ENCODE measurements around the gene BRD1.

BRD1 gene

DNA sequence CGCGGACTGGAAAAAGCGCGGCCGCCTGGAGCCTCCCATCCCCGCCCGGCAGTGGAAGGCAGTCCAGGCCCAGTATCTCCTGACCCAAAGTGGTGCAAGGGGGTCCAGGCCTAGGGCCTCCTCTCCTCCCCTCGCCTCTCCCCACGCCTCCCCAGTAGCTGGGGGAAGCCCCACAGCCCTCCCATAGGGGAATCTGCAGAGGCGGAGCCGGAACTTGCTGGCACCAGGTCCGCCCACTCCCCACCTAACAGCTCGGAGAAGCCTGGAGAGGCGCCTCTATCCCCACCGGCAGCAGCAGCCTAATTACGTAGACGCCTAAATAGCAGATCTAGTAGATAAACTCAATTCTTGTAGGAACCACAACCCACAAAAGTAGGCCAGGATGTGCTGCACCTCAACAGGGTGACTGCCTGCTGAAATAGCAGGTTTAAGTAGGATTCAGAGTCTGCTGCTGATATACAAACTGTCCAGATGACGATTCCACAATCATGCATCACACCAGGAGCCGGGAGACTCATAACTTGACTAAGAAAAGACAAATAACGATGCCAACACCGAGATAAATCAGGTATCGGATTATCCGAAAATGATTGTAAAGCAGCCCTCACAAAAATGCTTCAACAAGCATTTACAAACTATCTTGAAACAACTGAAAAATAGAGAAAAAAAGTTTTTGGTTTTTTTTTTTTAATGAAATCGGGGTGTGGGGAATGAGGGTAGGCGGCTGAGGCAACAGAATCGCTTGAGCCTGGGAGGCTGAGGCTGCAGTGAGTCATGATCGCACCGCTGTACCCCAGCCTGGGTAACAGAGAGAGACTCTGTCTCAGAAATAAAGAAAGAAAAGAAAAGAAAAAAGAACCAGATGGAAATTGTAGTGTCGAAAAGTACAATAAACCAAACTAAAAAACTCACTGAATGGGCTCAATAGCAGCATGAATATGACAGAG lies 11.4 kb upstream of the BRD1 start:
- TF ChIP-seq, protein P1, sequence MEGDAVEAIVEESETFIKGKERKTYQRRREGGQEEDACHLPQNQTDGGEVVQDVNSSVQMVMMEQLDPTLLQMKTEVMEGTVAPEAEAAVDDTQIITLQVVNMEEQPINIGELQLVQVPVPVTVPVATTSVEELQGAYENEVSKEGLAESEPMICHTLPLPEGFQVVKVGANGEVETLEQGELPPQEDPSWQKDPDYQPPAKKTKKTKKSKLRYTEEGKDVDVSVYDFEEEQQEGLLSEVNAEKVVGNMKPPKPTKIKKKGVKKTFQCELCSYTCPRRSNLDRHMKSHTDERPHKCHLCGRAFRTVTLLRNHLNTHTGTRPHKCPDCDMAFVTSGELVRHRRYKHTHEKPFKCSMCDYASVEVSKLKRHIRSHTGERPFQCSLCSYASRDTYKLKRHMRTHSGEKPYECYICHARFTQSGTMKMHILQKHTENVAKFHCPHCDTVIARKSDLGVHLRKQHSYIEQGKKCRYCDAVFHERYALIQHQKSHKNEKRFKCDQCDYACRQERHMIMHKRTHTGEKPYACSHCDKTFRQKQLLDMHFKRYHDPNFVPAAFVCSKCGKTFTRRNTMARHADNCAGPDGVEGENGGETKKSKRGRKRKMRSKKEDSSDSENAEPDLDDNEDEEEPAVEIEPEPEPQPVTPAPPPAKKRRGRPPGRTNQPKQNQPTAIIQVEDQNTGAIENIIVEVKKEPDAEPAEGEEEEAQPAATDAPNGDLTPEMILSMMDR (IDR thresholded peaks at IDR 0.05; ENCODE audit: control extremely low read depth, extremely low read depth, low read depth, missing control alignments), result no peak
- DNase-seq (ENCODE audit: extremely low spot score), result peak; percentile 78
- POLR2A ChIA-PET, result no interaction called here
- CTCF ChIA-PET, result interaction anchor here (1.0 to 1.5 kb wide), 2 partner anchors 9 to 781 kb away, joined by 3 read pairs; no protein-coding TSS in a partner anchor

DNA sequence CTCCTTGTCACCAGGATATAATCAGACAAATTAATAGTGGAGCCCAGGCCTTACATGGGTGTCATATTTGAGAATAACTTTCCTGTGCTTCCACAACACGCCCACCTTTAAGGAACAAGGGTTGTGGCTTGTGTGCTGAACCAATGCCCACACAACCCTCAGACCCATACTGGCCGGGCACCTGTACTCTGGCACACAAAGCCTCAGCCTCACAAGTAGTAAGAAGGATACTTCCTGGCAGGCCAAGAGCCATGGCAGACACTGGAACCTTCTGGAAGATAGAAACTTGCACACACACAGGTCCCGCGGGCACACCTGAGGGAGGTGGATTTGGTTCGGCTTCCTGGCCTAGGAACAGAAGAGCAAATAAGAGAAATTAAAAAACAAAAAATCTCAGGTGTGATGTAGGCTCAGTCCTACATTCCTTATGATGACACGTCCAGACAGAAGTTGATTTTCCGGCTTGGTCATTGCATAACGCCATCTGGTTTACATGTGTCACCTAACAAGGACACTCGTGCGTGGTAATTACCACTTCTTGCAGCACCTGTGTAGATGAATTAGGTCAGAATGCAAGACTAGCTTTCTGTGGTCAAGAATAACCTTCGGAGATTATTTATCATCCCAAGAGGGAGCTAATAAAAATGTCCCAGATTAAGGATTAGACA lies 5.8 kb upstream of the BRD1 start:
- CTCF ChIA-PET, result no interaction called here
- TF ChIP-seq, protein P1 (IDR thresholded peaks at IDR 0.05; ENCODE audit: control extremely low read depth, extremely low read depth, low read depth, missing control alignments), result no peak
- POLR2A ChIA-PET, result no interaction called here

DNA sequence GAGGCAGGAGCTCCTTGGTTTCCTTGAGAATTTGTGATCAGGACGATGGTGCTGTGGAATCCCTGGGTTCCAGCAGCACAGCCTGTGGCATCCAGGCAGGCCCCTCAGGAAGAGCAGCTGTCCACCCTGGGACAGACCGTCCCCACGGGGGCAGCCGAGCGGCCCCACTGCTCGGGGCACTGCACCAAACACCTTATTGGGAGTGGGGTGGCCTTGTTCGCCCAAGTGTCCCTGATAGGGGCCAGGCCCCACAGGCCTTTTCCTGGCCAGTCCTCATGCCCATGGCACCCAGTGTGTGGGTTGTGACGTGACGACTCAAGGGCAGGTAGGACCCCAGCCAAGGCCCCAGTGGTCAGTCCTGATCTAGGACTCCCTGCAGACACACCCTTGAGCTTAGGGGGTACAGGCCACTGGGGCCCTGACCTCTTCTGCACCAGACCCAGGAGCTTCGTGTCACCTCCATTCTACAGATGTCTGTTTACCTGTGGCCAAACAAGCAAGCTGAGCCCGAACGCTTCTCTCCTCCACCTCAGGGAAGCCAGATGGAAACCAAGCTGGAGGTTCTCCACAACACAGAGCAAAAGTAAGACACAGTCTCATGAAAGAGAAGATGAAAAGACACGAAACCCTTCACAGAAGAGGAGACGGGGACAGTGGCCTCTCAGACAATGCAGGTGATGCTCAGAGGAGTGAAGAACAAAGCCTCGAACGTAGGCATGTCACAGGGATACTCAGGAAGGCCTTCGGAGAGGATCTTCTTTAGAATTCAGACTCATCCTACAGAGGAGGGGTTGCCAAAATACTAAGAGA lies 1.6 kb upstream of the BRD1 start:
- TF ChIP-seq, protein P1 (IDR thresholded peaks at IDR 0.05; ENCODE audit: control extremely low read depth, extremely low read depth, low read depth, missing control alignments), result no peak
- ChIA-PET POLR2A (interaction anchor here (0.7 kb wide), 1 partner anchor 421 kb away, joined by 3 read pairs; no protein-coding TSS in a partner anchor), CTCF (interaction anchor here (0.9 kb wide), 1 partner anchor 11 kb away, joined by 4 read pairs; no protein-coding TSS in a partner anchor)
- no peak for DNase-seq (ENCODE audit: extremely low spot score)

More for the DNA sequence above, 5.8 kb upstream of the BRD1 start:
- no peak for DNase-seq (ENCODE audit: extremely low spot score)

DNA sequence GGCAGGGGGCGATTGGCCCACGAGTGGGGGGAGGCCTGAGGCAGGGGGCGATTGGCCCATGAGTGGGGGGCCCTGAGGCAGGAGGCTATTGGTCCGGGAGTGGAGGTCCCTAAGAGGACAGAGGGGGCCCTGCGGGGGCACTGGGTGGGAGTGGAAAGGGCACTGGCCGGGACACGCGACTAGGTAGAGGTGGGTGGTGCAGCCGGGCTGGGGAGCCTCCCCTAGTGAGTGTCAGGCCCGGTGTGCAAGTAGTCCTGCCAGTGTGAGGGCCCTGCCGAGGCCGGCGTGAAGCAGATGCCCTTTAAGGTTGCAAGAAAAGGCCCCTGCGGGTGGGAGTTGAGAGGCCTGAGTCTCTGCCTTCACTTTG lies 909 bp upstream of the BRD1 start:
- ChIA-PET CTCF (no interaction called here), POLR2A (no interaction called here)
- TF ChIP-seq, protein P1 (IDR thresholded peaks at IDR 0.05; ENCODE audit: control extremely low read depth, extremely low read depth, low read depth, missing control alignments), result no peak
- DNase-seq (ENCODE audit: extremely low spot score), result no peak

DNA sequence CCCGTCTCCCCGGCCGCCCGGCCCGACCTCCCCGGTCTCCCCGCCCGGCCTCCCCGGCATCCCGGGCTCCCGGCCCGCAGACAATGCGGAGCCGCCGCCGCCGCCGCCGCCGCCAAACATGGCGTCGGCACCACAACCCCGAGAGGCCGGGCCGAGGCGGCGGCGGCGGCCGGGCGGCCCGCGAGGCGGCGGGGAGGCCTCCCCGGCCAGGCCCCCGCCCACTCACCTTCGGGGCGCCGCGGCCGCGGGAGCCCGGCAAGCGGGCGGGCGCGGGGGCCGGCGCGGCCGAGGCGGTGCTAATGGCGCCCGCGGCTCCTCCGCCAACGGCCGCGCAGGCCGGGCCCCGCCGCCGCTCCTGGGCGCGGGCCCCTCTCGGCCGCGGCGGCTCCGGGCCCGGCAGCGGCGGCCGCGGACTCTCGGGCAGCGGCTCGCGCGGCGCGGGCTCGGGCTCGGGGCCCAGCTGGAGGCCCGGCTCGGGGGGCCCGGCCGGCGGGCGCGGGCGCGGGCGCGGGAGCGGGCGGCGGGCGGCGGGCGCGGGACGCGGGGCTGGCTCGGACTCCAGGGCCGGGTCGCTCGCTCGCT lies 311 bp downstream of the BRD1 start:
- CTCF ChIA-PET, result interaction anchor here (1.6 kb wide), 1 partner anchor 20 kb away, joined by 4 read pairs; no protein-coding TSS in a partner anchor

More for the DNA sequence above, 311 bp downstream of the BRD1 start:
- POLR2A ChIA-PET, result no interaction called here
- no peak for DNase-seq (ENCODE audit: extremely low spot score)
- TF ChIP-seq, protein P1 (IDR thresholded peaks at IDR 0.05; ENCODE audit: control extremely low read depth, extremely low read depth, low read depth, missing control alignments), result no peak

Data from GM10248 (cell line).